Measurements from ENCODE around the gene PNPLA6.

Gene PNPLA6

DNA sequence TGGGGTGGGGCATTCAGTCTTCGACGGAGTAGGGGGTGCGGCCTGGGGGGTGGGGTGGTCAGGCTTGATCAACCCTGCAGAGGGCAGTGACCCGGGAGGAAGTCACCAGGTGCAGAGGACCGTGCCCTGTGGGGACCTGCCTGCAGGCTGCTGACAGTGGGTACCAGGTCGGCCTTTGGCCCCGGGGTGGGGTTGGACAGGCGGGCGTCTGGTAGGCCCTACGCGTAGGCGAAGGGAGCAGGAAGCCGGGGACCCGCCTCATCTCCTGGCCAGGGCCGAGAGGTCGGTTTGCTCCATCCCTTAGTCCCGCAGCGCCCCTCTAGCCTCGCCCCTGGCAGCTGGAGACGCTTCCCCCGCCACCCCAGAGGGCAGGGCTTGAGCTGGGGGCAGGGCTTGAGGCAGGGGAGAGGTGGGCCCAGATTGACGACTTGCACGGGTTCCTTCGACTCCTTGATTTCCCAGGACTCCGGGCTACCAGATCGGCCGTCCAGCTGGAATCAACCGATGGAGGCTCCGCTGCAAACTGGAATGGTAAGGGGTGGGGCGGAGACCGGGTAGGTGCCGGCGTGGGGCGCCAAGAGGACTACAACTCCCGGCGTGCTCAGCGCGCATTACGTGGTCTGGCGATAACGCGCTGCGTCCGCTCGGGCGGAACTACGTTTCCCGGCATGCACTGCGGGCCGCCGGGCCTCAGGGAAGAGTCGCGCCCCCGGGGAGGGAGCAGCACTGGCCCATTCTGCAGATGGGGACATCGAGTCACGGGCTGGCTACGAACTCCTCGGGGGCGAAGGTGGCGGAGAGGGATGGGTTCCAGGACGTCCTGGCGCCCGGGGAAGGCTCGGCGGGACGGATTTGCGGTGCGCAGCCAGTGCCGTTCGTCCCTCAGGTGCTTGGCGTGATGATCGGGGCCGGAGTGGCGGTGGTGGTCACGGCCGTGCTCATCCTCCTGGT is at the start of gene PNPLA6:
TSS of gene PNPLA6 (plus strand) at position 671 of the 951 bp plus-strand sequence. CDS start at position 743, 72 bp downstream.
- DNase-seq, result peak; percentile 86

DNA sequence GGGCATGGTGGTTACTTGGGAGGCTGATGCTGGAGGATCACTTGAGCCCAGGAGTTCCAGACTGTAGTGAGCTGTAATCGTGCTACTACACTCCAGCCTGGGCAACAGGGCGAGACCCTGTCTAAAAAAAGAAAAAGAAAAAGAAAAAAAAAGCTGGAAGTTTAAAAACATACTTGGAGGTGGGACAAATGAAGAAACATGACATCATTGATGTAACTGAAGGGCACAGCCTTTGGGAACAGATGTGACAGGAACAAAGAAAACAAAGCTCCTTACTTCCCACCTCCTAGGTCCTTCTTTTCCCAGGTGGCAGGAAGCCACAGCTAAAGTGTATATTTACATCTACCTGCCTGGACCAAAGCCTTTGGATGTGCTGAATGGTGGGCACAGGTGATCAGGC is 48.6 kb upstream of the PNPLA6 start:
- no peak for DNase-seq

DNA sequence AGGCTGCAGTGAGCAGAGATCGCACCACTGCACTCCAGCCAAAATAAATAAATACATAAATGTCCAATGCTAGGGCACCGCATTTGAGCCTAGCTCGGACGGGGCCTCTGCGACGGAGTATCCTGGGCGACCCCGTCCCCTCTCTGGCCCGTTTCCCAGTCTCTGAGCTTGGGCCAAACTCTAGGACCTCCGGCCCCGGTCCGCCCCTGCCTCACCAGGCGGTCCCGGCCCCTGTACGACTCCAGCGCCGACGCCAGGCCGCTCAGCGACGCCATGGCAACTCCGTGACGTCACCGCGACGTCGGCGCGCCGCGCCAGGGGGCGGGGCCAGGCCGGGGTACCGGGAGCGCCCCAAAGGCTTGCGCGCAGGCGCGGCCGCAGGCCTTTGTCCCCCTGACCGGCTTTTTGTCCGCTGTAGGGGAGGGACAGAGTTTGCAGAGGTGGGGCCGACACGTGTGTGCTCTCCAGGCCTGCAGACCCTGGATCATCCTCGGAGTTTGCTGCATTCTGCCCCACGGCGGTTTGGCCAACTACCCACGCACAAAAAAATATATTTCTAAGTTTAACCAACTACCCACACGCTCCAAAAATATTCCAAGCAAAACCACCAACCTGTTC is 46.7 kb upstream of the PNPLA6 start, which contains the start of gene PEX11G:
TSS of gene PEX11G (minus strand) at position 300 of the 618 bp plus-strand sequence. CDS start at position 275, 25 bp downstream.
- peak; percentile 89 for DNase-seq

DNA sequence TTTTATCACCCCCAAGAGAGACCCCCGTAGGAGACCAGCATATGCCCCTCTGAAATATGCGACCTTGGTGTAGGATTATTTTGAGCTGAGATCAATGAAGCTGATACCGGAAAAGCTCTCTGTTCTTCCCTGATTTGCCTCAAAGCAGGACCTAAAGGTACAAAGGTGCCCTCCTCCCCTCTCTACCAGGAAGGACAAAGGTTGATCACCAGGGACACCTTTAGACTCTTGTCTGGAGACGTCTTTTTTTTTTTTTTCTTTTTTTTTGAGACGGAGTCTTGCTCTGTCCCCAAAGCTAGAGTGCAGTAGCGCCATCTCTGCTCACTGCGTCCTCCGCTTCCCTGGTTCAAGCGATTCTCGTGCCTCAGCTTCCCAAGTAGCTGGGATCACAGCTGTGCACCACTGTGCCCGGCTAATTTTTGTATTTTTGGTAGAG is 45.9 kb upstream of the PNPLA6 start:
- DNase-seq, result no peak

DNA sequence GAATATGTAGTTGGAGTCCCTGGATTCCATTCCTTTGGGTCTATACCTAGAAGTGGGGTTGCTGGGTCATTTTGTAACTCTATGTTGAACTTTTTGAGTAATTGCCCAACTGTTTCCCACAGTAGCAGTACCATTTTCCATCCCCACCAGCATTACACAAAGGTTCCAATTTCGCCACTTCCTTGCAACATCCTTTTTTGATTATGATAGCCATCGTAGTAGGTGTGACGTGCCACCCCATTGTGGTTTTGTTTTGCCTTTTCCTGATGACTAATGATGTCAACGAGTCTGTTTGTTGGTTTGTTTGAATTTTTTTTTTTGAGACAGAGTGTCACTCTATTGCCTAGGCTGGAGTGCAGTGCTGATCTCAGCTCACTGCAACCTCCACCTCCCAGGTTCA is 43.4 kb upstream of the PNPLA6 start:
- no peak for DNase-seq

DNA sequence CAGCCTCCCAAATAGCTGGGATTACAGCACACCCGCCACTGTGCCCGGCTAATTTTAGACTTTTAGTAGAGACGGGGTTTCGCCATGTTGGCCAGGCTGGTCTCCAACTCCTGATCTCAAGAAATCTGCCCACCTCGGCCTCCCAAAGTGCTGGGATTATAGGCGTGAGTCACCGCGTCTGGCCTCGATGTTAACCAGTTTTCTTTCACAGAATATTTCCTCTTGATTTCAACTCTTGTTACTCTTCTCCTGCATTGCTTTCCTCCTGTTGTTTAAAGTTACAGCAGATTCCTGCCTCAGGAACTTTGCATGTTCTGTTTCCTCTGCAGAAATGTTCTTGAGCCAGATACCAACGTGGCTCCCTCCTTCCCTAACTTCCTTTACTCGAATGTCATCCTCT is 43.0 kb upstream of the PNPLA6 start:
- no peak for DNase-seq

DNA sequence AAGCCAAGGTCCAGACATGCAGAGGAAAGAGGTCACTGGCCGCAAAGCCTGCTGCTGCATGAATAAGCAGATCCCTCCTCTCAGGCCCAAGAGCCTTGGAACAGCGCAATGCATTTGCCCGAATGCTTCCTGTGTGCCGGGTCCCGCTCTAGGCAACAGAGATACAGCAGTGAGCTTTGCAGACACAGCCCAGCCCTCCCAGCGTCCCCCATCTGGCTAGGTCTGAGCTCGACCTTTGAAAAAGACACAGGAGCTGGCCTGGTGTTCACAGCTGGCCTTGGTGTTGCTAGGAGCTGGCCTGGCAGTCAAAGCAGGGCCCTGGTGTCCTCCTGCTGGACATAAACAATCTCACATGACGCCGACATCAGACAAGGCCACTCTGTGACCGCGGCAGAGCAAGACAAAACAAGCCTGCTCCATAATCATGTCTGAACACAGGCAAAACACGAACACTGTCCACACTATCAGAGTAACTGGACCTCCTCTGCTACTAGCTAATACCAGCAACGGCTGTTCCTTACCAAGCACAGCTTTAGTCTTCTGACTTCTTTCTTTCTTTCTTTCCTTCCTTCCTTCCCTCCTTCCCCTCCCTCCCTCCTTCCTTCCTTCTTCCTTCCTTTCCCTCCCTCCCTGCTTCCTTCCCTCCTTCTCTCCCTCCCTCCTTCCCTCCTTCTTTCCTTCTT is 41.0 kb upstream of the PNPLA6 start:
- no peak for DNase-seq

DNA sequence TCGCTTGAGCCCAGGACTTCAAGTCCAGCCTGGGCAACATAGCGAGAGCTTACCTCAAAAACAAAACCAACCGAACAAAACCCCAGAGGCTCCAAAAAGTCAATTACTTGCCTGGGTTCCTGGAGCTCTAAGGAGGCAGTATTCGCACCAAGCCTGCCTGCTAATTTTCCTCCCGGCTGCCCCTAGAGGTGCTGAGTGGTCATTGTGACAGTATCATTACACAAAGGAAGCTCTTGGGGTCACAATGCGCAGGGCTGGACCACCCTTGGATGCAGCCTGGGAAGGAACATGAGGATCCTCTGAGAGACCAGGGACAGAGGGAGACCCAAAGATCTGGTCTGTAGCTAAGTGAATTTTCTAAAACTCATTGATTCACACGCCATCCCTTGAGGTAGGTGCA is 38.2 kb upstream of the PNPLA6 start:
- DNase-seq, result no peak

DNA sequence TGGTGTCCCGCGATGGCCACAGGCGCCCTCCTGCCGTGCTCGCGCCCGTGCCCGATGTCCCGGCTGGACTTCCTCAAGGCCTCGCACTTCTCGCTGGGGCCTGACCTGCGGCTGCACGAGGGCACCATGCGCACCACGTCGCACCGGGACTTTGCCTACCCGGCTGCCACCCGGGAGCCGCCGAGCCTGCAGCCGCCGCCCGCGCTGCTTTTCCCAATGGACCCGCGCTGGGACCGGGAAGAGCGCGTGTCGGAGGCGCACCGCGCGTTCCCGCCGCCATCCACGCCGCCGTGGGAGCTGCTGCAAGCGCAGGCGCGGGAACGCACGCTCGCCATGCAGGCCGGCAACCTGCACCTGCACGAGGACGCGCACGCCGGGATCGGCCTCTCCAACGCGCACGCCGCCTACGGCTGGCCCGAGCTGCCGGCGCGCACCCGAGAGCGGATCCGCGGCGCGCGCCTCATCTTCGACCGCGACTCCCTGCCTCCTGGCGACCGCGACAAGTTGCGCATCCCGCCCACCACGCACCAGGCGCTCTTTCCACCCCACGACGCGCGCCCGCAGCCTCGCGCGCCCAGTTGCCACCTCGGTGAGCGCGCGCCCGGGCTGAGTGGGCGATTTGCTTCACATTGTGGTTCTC is 34.6 kb upstream of the PNPLA6 start:
- DNase-seq, result peak; percentile 63

DNA sequence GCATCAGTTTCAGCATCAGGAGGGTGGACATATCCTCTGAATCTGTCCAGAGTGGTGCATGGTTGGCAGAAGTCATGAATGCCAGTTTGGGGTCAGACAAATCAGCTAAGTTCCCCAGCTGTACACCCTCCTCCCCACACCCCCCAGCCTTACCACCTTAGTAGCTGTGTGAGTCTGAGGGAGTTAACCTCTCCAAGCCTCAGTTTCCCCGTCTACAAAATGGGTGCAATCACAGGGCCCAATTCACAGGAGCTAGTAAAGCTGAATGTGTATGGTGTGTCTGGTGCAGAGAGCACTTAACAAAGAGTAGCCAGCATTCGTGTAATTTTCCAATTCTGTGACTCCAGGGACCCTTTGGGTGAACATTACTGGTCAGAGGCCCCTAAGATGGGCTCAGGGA is 33.0 kb upstream of the PNPLA6 start:
- no peak for DNase-seq

DNA sequence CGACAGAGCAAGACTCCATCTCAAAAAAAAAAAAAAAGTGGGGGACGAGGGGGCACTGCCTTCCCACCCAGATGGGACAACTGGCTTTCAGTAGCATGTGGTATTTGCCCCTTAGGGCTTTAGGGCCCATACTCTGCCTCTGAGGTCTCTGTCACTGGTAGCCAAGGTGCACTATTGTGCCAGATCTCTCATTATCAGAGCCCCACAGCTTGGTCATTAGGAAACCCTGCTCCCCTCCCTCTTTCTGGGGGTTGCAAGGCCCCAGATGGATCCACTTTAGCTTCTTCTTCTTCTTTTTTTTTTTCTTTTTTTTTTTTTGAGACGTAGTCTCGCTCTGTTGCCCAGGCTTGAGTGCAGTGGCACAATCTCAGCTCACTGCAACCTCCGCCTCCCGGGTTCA is 30.8 kb upstream of the PNPLA6 start:
- no peak for DNase-seq

DNA sequence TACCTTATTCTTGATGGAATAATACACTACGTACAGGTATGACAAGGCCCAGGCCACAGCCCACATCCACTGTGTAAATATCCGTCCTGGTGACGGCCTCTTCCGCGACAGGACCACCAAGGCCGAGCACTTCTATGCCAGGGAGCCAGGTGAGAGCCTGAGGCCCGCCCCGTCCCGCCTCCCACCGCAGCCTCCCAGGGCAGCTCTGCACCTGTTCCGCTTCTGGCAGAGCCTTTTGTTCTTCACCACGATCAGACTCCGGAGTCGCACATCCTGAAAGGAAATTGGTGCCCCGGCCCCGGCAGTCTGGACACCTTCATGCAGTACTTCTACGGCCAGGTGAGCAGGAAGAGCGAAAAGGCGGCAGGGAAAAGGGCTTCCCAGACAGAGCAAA is 30.2 kb upstream of the PNPLA6 start:
- DNase-seq, result peak; percentile 72

DNA sequence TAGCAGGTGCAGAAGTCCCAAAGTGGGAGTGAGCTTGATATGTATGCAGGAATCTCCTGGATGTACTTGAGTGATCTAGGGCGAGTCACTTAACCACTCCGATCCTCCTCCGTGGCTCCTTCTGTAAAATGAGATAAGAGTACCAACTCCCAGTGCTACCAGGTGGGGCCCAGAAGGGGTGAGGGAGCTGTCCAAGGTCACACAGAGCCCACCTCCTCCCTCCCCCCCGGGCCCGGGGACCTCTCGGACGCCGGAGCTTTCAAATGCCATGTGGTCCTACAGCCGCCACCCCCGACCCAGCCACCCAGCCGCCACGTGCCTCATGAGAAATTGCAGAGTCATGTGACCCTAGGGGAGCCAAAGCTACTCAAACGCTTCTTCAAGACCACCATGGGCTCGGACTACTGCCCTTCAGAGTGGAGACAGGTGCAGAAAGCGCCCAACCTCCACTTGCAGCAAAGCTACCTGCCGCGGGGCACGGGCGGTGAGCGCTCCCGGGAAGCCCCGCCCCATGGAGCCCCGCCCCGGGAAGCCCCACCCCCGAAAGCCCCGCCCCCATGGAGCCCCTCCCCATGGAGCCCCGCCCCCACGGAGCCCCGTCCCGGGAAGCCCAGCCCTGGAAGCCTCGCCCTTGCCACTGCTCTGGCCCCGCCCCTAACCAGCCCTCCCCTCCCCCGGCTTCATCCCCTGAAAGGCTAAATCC is 29.7 kb upstream of the PNPLA6 start:
- no peak for DNase-seq

DNA sequence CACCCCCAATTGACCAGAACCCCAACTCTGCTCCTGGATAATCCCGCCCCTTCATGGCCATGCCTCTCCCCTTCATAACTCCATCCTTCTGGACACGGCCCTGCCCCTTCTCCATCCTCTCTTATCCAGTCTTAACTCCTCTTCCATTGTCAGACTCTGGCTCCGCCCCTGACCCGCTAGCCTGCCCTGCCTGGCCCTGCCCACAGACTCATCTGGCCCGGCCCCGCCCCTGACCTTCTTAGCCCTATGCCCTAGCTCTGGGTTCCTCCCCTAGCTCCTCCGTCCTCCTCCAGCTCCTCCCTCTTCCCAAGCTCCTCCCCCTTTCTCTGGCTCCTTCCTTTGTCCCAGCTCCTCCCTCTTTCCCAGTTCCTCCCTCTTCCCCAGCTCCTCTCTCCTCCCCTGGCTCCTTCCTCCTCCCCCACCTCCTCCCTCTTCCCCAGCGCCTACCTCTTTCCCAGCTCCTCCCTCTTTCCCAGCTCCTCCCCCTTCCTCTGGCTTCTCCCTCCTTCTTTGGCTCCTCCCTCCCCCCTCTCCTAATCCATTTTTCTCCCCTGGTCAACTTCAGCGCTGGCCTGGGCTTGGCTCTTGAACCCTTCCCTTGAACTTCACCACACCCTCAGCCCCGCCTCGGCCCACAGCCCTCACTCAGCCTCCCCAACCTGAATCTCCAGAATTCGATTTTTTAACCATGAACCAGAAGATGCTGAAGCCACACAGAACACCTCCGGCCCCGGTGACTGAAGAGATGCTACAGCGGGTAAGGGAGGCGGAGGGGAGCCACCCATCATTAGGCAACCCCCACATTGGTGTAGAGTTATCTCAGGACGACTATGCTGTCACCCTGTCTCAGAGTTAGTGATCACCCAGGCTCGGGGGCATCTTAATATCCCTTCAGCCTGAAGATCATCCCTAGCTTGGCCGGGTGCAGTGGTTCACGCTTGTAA is 28.9 kb upstream of the PNPLA6 start:
- DNase-seq, result no peak

DNA sequence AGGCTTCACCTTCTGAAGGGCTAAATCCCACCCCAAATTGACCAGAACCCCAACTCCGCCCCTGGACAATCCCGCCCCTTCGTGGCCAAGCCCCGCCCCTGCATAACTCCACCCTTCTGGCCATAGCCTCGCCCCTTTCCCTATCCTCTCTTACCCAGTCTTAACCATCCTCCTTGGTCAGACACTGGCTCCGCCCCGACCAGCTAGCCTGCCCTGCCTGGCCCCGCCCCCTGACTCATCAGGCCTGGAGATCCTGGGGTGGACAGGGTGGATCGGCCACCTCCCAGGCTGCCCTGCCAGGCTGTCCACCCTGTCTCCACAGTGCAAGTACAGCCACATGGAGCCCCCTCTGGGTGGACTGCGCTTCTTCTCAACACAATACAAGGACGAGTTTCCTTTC is 27.6 kb upstream of the PNPLA6 start:
- DNase-seq, result no peak

DNA sequence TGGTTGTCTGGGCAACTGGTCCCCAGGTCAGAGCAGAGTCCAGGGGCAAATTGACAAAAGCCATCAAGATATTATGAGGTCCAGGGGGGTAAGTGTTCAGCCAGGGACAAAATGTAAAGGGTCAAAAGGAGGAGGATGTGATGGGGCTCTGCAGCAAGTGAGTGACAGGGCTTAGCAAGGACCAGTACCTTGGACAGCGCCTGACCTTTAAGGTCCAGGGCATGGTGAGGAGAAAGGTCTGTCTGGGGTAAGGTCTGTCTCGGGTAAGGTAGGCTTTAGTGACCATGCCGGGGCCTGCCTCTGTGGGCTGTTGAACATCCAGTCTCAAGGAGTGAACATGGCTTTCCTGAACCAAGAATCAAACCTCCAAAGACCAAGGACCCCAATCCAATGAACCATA is 25.9 kb upstream of the PNPLA6 start:
- DNase-seq, result no peak

DNA sequence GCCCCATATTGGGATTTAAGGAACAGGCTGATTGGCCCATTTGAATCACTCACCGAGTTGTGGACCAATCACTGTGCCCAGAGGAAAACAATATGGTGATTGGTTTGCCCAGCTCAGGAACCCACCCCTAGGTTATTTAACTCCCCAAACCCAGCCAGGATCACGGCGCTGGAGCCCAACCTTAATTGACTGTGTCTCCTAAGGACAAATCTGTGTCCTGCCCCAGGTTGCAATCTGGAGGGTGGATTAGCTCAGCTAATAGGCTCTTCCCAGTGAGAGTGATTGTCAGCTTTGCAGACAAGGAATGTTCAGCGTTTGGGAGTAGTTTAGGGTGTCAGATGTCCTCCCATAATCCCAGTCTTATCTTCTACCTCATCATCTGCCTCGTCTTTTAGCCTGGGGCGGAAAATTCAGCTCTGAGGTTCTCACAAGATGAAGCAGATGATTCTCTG is 23.1 kb upstream of the PNPLA6 start:
- DNase-seq, result no peak

DNA sequence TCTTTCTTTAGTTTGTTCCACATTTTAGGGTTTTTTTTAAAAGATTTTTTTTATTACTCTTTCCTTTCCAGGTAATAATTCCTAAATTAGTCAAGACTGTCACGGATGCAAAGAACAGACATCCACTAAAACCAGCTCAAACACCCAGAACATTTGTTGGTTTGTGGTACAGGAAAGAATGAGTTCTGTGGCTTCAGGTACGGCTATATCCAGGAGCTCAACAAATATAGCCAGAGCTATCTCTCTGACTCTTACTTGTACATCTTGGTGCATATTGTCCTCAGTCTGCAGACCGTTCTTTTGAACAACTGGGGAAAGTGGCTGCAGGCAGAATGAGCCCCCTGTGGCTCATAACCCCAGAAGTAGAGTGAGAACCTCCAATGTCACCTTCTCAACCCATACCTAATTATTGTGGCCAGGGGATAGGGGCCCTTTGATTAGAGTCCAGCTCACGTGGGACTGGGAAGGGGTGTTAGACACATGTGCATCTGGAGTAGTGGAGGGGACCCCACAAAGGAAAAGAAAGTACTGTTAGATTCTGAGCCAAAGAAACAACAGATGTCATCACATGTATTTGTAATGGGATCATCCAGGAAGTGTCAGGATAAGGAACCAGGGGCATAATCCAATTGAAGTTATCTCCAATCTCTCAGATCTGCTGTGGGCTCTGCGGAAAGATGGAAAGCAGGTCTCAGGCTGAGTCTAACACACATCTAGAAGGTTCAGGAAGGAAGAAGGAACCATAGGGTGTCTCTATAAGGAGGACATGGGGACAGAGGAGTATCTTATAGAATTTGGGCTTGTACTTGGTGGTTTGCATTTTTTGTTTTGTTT is 21.5 kb upstream of the PNPLA6 start:
- no peak for DNase-seq

DNA sequence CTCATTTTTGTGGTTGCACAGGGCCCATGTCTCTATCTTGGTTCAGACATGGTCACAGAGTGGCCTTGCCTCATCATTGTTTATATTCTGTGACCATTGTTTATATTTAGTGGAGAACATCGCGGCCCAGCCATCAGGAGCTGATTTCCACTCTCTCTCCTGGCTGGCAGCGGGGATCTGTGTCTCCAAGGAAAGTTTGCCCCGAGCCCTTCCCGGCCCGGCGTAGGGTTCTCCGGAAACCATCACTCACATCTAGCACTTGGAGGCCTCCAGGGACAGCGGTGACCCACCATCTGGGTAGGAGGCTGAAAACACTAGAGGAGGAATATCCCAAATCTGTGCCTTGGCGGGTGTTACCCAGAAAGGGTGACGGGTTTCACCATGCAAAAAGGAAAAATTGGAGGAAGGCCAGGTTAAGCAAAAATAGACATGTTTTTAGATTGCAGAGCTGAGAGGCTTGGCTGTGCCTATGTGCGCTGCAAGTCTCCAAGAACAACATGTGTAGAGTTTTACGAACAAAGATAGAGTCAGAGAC is 20.3 kb upstream of the PNPLA6 start:
- DNase-seq, result no peak

DNA sequence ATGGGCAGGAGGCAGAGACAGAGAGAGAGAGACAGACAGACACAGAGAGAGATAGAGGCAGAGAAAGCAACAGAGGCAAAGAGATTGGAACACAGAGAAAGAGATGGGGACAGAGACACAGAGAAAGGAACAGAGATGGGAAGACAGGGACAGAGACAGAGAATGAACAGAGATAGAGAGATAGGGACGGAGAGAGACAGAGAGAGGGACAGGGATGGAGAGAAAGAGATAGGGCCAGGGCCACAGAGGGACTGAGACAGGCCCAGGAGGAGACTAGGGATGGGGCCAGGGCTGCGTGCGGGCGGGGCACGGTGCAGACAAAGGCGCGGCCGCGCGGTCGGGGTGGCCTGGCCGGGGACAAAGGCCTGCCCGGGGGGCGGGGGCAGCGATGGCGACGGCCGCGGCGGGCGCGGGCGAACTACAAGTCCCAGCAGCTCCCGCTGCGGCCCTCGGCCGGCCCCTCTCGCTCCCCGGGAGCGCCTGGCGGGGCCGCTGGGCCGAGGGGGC is 19.8 kb upstream of the PNPLA6 start, which contains the start of gene ZNF358:
TSS of gene ZNF358 (plus strand) at position 459 of the 507 bp plus-strand sequence. CDS start 3,140 bp downstream, outside the sequence.
- DNase-seq, result peak; percentile 76
